Liver (tissue), 9 donors: ENCODE measurements around the gene LMOD1. TPM values are rescaled to one million over a fixed set of nuclear protein-coding genes. Genes with fewer than 3 reads are reported as not detected.

Source experiments
- DNase-seq: peaks from one replicate; pipeline ENCODE4 v3.0.0-alpha.2; 2017; ENCODE audit warnings: low spot score
- H3K27ac ChIP-seq, 2 donors: one replicate each; pipeline ENCODE4 v1.7.0; 2013; ENCODE audit warnings: inconsistent platforms in 2 of 2, low read length in 2 of 2, control low read depth in 1 of 2, low read depth in 1 of 2, mild to moderate bottlenecking in 1 of 2
- H3K27me3 ChIP-seq, 4 donors: one replicate each; pipeline versions ENCODE4 v1.6.1 to v1.7.0; 2013; ENCODE audit warnings: low read length in 3 of 4, inconsistent platforms in 1 of 4, mild to moderate bottlenecking in 1 of 4, moderate library complexity in 1 of 4; ENCODE audit not compliant: control insufficient read depth in 4 of 4, insufficient read depth in 4 of 4
- H3K36me3 ChIP-seq, 4 donors: one replicate each; pipeline versions ENCODE4 v1.6.1 to v1.7.0; 2013; ENCODE audit warnings: low read length in 3 of 4, mild to moderate bottlenecking in 3 of 4, low read depth in 1 of 4, moderate library complexity in 1 of 4; ENCODE audit not compliant: control insufficient read depth in 4 of 4, insufficient read depth in 3 of 4
- H3K4me1 ChIP-seq, 4 donors: one replicate each; pipeline versions ENCODE4 v1.6.1 to v1.7.0; 2013; ENCODE audit warnings: low read length in 3 of 4, mild to moderate bottlenecking in 3 of 4, moderate library complexity in 1 of 4; ENCODE audit not compliant: control insufficient read depth in 4 of 4, insufficient read depth in 4 of 4
- H3K4me3 ChIP-seq, 3 donors: one replicate each; pipeline versions ENCODE4 v1.6.1 to v1.7.0; 2013; ENCODE audit warnings: low read length in 3 of 3, control low read depth in 1 of 3, low read depth in 1 of 3, mild to moderate bottlenecking in 1 of 3
- H3K9ac ChIP-seq, 2 donors: one replicate each; pipeline ENCODE4 v1.7.0; 2013; ENCODE audit warnings: low read length in 2 of 2, mild to moderate bottlenecking in 2 of 2, moderate library complexity in 2 of 2, control low read depth in 1 of 2, low read depth in 1 of 2
- H3K9me3 ChIP-seq, 4 donors: one replicate each; pipeline versions ENCODE4 v1.6.1 to v1.7.0; 2013; ENCODE audit warnings: low read length in 3 of 4; ENCODE audit not compliant: control insufficient read depth in 4 of 4
- ATF3 ChIP-seq: IDR thresholded peaks from 2 replicates; pipeline ENCODE4 v1.6.1; 2016; ENCODE audit warnings: antibody characterized with exemption
- CTCF ChIP-seq: fragments of 150-350 bp; IDR thresholded peaks from 2 replicates; pipeline ENCODE4 v1.5.1; 2017; ENCODE audit warnings: improper control_type of control experiment, low read depth, low read length; ENCODE audit not compliant: missing input control
- EGR1 ChIP-seq, 2 donors: IDR thresholded peaks; 2 replicates each; pipeline ENCODE4 v1.6.1; 2016 to 2018; ENCODE audit warnings: antibody characterized with exemption in 2 of 2, low read depth in 2 of 2
- FOXA1 ChIP-seq: IDR thresholded peaks from 2 replicates; pipeline ENCODE4 v1.6.1; 2016; ENCODE audit warnings: antibody characterized with exemption
- FOXA2 ChIP-seq: IDR thresholded peaks from 2 replicates; pipeline ENCODE4 v1.6.1; 2016; ENCODE audit warnings: antibody characterized with exemption
- GABPA ChIP-seq, 2 donors: IDR thresholded peaks in 1 of 2; conservative IDR thresholded peaks in 1 of 2; 2 replicates each; pipeline ENCODE4 v1.6.1; 2016; ENCODE audit warnings: antibody characterized with exemption in 2 of 2, mild to moderate bottlenecking in 1 of 2, moderate library complexity in 1 of 2
- HNF4A ChIP-seq, 2 donors: conservative IDR thresholded peaks; 2 replicates each; pipeline ENCODE4 v1.6.1; 2016; ENCODE audit warnings: antibody characterized with exemption in 2 of 2, mild to moderate bottlenecking in 2 of 2
- HNF4G ChIP-seq: IDR thresholded peaks from 2 replicates; pipeline ENCODE4 v1.6.1; 2016; ENCODE audit warnings: antibody characterized with exemption
- JUND ChIP-seq, 2 donors: IDR thresholded peaks; 2 replicates each; pipeline ENCODE4 v1.6.1; 2016; ENCODE audit warnings: antibody characterized with exemption in 2 of 2
- MAX ChIP-seq: IDR thresholded peaks from 2 replicates; pipeline ENCODE4 v1.6.1; 2016; ENCODE audit warnings: antibody characterized with exemption
- NR2F2 ChIP-seq: IDR thresholded peaks from 2 replicates; pipeline ENCODE4 v1.6.1; 2016; ENCODE audit warnings: antibody characterized with exemption
- RAD21 ChIP-seq, 2 donors: IDR thresholded peaks; 2 replicates each; pipeline ENCODE4 v1.6.1; 2016; ENCODE audit warnings: antibody characterized with exemption in 2 of 2, mild to moderate bottlenecking in 2 of 2
- REST ChIP-seq: IDR thresholded peaks from 2 replicates; pipeline ENCODE4 v1.6.1; 2016; ENCODE audit warnings: antibody characterized with exemption, mild to moderate bottlenecking
- RXRA ChIP-seq, 2 donors: IDR thresholded peaks; 2 replicates each; pipeline ENCODE4 v1.6.1; 2017 to 2018; ENCODE audit warnings: antibody characterized with exemption in 2 of 2, mild to moderate bottlenecking in 1 of 2
- SP1 ChIP-seq: IDR thresholded peaks from 2 replicates; pipeline ENCODE4 v1.6.1; 2018; ENCODE audit warnings: antibody characterized with exemption, mild to moderate bottlenecking
- TAF1 ChIP-seq: conservative IDR thresholded peaks from 2 replicates; pipeline ENCODE4 v1.6.1; 2016; ENCODE audit warnings: antibody characterized with exemption, mild to moderate bottlenecking
- YY1 ChIP-seq: IDR thresholded peaks from 2 replicates; pipeline ENCODE4 v1.6.1; 2016; ENCODE audit warnings: antibody characterized with exemption, mild to moderate bottlenecking
- ZBTB33 ChIP-seq: IDR thresholded peaks from 2 replicates; pipeline ENCODE4 v1.6.1; 2016; ENCODE audit warnings: antibody characterized with exemption
- WGBS: extraction: QIAGEN DNeasy Blood & Tissue Kit; methylation state at CpG from one replicate; pipeline ENCODE4 v1.1.7; 2013; 5-methylcytosine and 5-hydroxymethylcytosine counted together
- polyA plus RNA-seq, 2 donors: library from polyadenylated mRNA; stranded (reverse) in 1 of 2; unstranded in 1 of 2; fragments of 200-250 nt in 1 of 2; fragments of >200 nt in 1 of 2; fragmentation: Nextera tagmentation in 1 of 2; extraction: Ambion mirVana in 1 of 2; gene quantifications; one replicate each; pipeline versions ENCODE4 v1.2.1 to v1.2.3, GENCODE V29; 2013 to 2015
- total RNA-seq, 2 donors: library from RNA; depleted of rRNA; stranded (reverse); fragments of >200 nt; gene quantifications; one replicate each; pipeline ENCODE4 v1.2.3, GENCODE V29; 2014
- donor health status: healthy.
- donor health status: healthy.
- donor health status: healthy.
- donor health status: healthy.
- donor health status: healthy.

The LMOD1 gene
- total and polyA plus RNA-seq, 4 donors, result 0.14 to 4.4 (median 2.2) TPM

- no peak overlapping the region for H3K4me3 ChIP-seq
- DNase-seq, result no peak
- H3K4me1 ChIP-seq, result peaks cover 0 to 16% (median 5%) of the 10 kb centered on the region in 4 donors
- 37% methylated on average over 6 of the region's 6 CpGs for WGBS
- H3K27ac ChIP-seq, result no peak overlapping the region
- no peaks in the 10 kb centered on the region for H3K36me3 ChIP-seq
- H3K27me3 ChIP-seq, result no peaks in the 10 kb centered on the region
- H3K9me3 ChIP-seq, result no peaks in the 10 kb centered on the region
- no peak for TF ChIP-seq CTCF
- TF ChIP-seq HNF4A (conservative IDR thresholded peaks at IDR 0.05), result peak; percentile 69 to 71
- no peak for TF ChIP-seq FOXA1
- no peak for TF ChIP-seq REST
- TF ChIP-seq RXRA (IDR thresholded peaks at IDR 0.05), result peak; percentile 80
- TF ChIP-seq JUND (IDR thresholded peaks at IDR 0.05), result peak in 1 of 2 donors; percentile 29
- TF ChIP-seq NR2F2, result no peak
- TF ChIP-seq HNF4G, result no peak
- peak in 1 of 2 donors; percentile 13 for TF ChIP-seq EGR1 (IDR thresholded peaks at IDR 0.05; ENCODE audit: low read depth in 2 of 2)
- no peak for TF ChIP-seq GABPA (IDR thresholded peaks at IDR 0.05 in 1 of 2, conservative IDR thresholded peaks at IDR 0.05 in 1 of 2)
- TF ChIP-seq RAD21 (IDR thresholded peaks at IDR 0.05), result no peak
- peak; percentile 40 for TF ChIP-seq MAX
- TF ChIP-seq ATF3, result no peak
- no peak for TF ChIP-seq TAF1
- TF ChIP-seq SP1, result peak; percentile 53
- TF ChIP-seq ZBTB33, result no peak
- TF ChIP-seq FOXA2, result no peak
- TF ChIP-seq YY1, result peak; percentile 55
- no peak overlapping the region for H3K9ac ChIP-seq
Measured at GRCh38 chr1:201905234-201905890, 41.0 kb downstream of the LMOD1 start.
